OCI-LY3 (cell line): Measurements from ENCODE around the gene GFER.

Source experiments
- H2AFZ ChIP-seq: fragments of 200-600, 300-600 bp; shearing (Covaris generic); 2 replicates; pipeline ENCODE4 v1.6.0; 2014; ENCODE audit warnings: antibody characterized with exemption, low read depth, low read length
- H3K27ac ChIP-seq: fragments of 200-600, 300-600 bp; sonication (generic); 2 replicates; pipeline ENCODE4 v1.5.1; 2014; ENCODE audit warnings: mild to moderate bottlenecking, low read length, moderate library complexity, mixed read lengths
- H3K27me3 ChIP-seq: fragments of 200-600, 300-600 bp; sonication (generic); 2 replicates; pipeline ENCODE4 v1.6.1; 2014; ENCODE audit warnings: low read depth, low read length, mixed read lengths
- H3K36me3 ChIP-seq: fragments of 200-600, 300-600 bp; sonication (generic); replicated peaks from 2 replicates; pipeline ENCODE3; 2014; ENCODE audit warnings: low read depth, low read length, mixed read lengths
- H3K4me1 ChIP-seq: fragments of 300-600, 200-600 bp; sonication (generic); 2 replicates; pipeline ENCODE4 v1.6.1; 2014; ENCODE audit warnings: low read length, mixed read lengths
- H3K4me2 ChIP-seq: fragments of 200-600, 300-600 bp; sonication (generic); 2 replicates; pipeline ENCODE4 v1.6.1; 2014; ENCODE audit warnings: low read length, mixed read lengths
- H3K4me3 ChIP-seq: fragments of 300-600, 200-600 bp; sonication (generic); 2 replicates; pipeline ENCODE4 v1.5.1; 2014; ENCODE audit warnings: antibody characterized with exemption, mild to moderate bottlenecking, low read length, moderate library complexity
- H3K79me2 ChIP-seq: fragments of 300-600, 200-600 bp; shearing (Covaris generic); 2 replicates; pipeline ENCODE4 v1.6.1; 2014; ENCODE audit warnings: mild to moderate bottlenecking, low read length, mixed read lengths
- H3K9ac ChIP-seq: fragments of 300-600, 200-600 bp; shearing (Covaris generic); 2 replicates; pipeline ENCODE4 v1.6.0; 2014; ENCODE audit warnings: mild to moderate bottlenecking, low read length, moderate library complexity
- H3K9me3 ChIP-seq: fragments of 200-600, 300-600 bp; shearing (Covaris generic); 2 replicates; pipeline ENCODE4 v1.6.1; 2014; ENCODE audit warnings: low read length, mixed read lengths; ENCODE audit not compliant: insufficient read depth
- H4K20me1 ChIP-seq: fragments of 200-600, 300-600 bp; sonication (generic); 2 replicates; pipeline ENCODE4 v1.6.1; 2016; ENCODE audit warnings: low read length, mixed read lengths; ENCODE audit not compliant: insufficient read depth
- EZH2phosphoT487 ChIP-seq: fragments of 200-600 bp; shearing (Covaris generic); IDR thresholded peaks from 2 replicates; pipeline ENCODE4 v1.6.1; 2018; ENCODE audit warnings: antibody characterized with exemption, mixed run types, low read depth
- TF ChIP-seq, protein P1 (sequence below): fragments of 200-600, 300-600 bp; sonication (generic); IDR thresholded peaks from 2 replicates; pipeline ENCODE4 v1.5.1; 2014; ENCODE audit warnings: antibody characterized with exemption, low read length, low read depth

The GFER gene

DNA sequence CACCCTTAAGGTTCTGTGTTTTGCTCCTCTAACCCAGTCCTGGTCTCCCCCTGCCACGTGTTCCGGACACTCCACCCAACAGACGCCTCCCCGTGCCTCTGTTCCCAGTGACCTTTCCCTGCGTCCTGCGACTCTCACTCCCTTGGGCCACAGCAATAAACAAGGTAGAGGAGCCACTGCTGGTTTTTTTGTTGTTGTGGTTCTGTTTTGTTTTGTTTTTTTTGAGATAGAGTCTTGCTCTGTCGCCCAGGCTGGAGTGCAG lies 31.9 kb downstream of the GFER start:
- H2AFZ ChIP-seq: no peak overlapping the region
- no peak overlapping the region for H3K4me2 ChIP-seq
- no peak overlapping the region for H3K4me3 ChIP-seq
- peaks cover under 1% of the 10 kb centered on the region for H3K4me1 ChIP-seq
- H3K27ac ChIP-seq: no peak overlapping the region
- no peak for TF ChIP-seq EZH2phosphoT487
- TF ChIP-seq, protein P1, sequence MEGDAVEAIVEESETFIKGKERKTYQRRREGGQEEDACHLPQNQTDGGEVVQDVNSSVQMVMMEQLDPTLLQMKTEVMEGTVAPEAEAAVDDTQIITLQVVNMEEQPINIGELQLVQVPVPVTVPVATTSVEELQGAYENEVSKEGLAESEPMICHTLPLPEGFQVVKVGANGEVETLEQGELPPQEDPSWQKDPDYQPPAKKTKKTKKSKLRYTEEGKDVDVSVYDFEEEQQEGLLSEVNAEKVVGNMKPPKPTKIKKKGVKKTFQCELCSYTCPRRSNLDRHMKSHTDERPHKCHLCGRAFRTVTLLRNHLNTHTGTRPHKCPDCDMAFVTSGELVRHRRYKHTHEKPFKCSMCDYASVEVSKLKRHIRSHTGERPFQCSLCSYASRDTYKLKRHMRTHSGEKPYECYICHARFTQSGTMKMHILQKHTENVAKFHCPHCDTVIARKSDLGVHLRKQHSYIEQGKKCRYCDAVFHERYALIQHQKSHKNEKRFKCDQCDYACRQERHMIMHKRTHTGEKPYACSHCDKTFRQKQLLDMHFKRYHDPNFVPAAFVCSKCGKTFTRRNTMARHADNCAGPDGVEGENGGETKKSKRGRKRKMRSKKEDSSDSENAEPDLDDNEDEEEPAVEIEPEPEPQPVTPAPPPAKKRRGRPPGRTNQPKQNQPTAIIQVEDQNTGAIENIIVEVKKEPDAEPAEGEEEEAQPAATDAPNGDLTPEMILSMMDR: no peak
- no peaks in the 10 kb centered on the region for H3K79me2 ChIP-seq
- no peaks in the 10 kb centered on the region for H4K20me1 ChIP-seq
- no peaks in the 10 kb centered on the region for H3K36me3 ChIP-seq
- H3K9me3 ChIP-seq: no peaks in the 10 kb centered on the region
- no peak overlapping the region for H3K9ac ChIP-seq
- H3K27me3 ChIP-seq: no peaks in the 10 kb centered on the region

DNA sequence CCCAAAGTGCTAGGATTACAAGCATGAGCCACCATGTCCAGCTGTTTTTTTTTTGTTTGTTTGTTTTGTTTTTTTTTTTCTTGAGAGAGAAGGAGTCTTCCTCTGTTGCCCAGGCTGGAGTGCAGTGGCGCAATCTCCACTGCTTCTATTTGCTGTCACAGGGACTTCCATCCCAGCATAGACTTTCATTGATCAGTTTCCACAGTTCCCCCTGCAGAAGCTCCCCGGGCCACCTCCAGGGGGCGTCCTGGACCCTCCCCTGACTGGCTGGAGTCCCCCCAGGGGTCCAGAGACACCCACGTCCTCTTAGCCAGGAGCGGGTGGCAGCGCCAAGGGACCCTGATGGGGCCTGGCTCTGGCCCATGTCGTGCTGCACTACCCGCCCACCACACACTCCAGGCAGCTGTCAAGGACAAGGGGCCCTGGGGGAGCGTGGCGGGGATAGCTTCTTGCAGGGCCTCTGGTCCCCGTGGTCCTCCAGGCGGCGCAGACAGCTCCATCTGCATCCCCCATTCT lies 32.5 kb downstream of the GFER start:
- Histone ChIP-seq H3K9ac (no peak overlapping the region), H3K36me3 (no peaks in the 10 kb centered on the region), H4K20me1 (no peaks in the 10 kb centered on the region), H3K4me1 (no peaks in the 10 kb centered on the region), H3K9me3 (no peaks in the 10 kb centered on the region), H3K4me3 (no peak overlapping the region), H3K79me2 (no peaks in the 10 kb centered on the region), H3K4me2 (no peak overlapping the region), H2AFZ (no peak overlapping the region), H3K27me3 (no peaks in the 10 kb centered on the region), H3K27ac (no peak overlapping the region)
- TF ChIP-seq, protein P1: peak; percentile 53
- no peak for TF ChIP-seq EZH2phosphoT487

DNA sequence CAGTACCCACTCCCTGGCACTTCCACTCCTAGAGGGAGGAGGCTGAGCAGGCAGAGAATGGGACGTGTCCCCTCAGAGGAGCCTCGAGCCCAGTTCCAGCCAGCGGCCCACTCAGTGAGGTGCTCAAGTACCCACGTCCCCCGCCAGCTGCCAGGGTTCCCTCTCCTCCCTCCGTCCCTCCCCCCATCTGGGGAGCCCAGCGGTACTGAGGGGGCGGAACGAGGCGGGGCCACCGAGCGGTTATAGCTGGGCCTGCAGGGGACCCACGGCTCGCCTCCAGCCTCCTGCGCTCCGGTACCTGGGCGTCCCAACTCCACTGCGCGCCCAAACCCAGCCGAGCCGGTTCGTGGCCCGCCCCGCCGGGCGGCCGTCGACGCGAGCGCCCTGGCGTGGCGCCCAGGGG lies 35.5 kb downstream of the GFER start, which contains the start of gene NPW:
Gene NPW, plus strand, starts transcription at position 268 of the 403 bp plus-strand sequence.
- Histone ChIP-seq H4K20me1 (no peaks in the 10 kb centered on the region), H3K4me2 (no peak within 1 kb of the TSS), H3K4me3 (no peak within 1 kb of the TSS), H2AFZ (no peak within 1 kb of the TSS), H3K36me3 (no peaks in the 10 kb centered on the region), H3K27me3 (no peaks in the 10 kb centered on the region), H3K9me3 (no peaks in the 10 kb centered on the region), H3K27ac (no peak within 1 kb of the TSS), H3K79me2 (no peaks in the 10 kb centered on the region), H3K4me1 (peaks cover 10% of the 10 kb centered on the region; the same call in 1 of the 2 replicates), H3K9ac (no peak within 1 kb of the TSS)
- TF ChIP-seq, protein P1: no peak
- TF ChIP-seq EZH2phosphoT487: no peak

DNA sequence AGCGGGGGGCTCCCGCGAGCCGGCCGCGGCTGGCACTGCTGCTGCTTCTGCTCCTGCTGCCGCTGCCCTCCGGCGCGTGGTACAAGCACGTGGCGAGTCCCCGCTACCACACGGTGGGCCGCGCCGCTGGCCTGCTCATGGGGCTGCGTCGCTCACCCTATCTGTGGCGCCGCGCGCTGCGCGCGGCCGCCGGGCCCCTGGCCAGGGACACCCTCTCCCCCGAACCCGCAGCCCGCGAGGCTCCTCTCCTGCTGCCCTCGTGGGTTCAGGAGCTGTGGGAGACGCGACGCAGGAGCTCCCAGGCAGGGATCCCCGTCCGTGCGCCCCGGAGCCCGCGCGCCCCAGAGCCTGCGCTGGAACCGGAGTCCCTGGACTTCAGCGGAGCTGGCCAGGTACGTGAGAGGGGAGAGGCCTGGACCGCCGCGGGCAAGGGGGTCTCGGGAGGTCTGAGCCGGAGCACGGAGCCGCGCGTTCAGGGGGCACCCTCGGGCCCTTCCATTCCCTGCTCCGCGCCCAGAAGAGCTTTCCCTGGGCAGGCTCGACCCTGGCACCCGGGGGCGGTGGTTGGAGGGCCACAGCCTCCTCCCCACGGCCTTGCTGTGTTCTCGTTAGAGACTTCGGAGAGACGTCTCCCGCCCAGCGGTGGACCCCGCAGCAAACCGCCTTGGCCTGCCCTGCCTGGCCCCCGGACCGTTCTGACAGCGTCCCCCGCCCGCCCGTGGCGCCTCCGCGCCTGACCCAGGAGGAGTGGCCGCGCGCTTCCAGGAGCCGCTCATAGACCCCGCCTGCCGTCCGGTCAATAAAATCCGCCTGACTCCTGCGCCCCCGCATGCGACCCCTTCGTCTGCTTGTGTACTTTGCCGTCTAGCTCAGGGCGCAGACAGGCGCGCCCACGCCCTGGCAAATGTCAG lies 36.2 kb downstream of the GFER start:
- H3K79me2 ChIP-seq: no peaks in the 10 kb centered on the region
- H3K4me1 ChIP-seq: peaks cover 10% of the 10 kb centered on the region; the same call in 1 of the 2 replicates
- no peak overlapping the region for H3K4me2 ChIP-seq
- no peak overlapping the region for H3K9ac ChIP-seq
- no peak overlapping the region for H2AFZ ChIP-seq
- no peak overlapping the region for H3K27ac ChIP-seq
- H3K9me3 ChIP-seq: no peaks in the 10 kb centered on the region
- no peaks in the 10 kb centered on the region for H3K36me3 ChIP-seq
- TF ChIP-seq, protein P1: no peak
- TF ChIP-seq EZH2phosphoT487: no peak
- H3K27me3 ChIP-seq: no peaks in the 10 kb centered on the region
- no peaks in the 10 kb centered on the region for H4K20me1 ChIP-seq
- H3K4me3 ChIP-seq: no peak overlapping the region
